ENCODE results near the gene CNTN2.

Gene CNTN2

GRCh38 chr1:205073511-205073910 is 30.5 kb downstream of the CNTN2 start:
- no peak overlapping the region for H2AFZ ChIP-seq (ENCODE audit: low read depth)
- no peaks in the 10 kb centered on the region for H4K20me1 ChIP-seq (ENCODE audit: insufficient read depth)
- no peak overlapping the region for H3K4me3 ChIP-seq (IDR thresholded peaks at IDR 0.05; ENCODE audit: insufficient read depth, low read depth, low read length)
- no peaks in the 10 kb centered on the region for H3K36me3 ChIP-seq (ENCODE audit: insufficient read depth)
- no peak for TF ChIP-seq CTCF (conservative IDR thresholded peaks at IDR 0.05; ENCODE audit: low read depth, low read length)
- H3K79me2 ChIP-seq (ENCODE audit: insufficient read depth, low read depth), result no peaks in the 10 kb centered on the region
- no peak overlapping the region for H3K27ac ChIP-seq
- no peak overlapping the region for H3K9ac ChIP-seq
- no peak overlapping the region for H3K4me2 ChIP-seq
- H3K27me3 ChIP-seq (ENCODE audit: insufficient read depth, low read depth), result no peaks in the 10 kb centered on the region; the same call in 1 of the 2 replicates
- no peaks in the 10 kb centered on the region for H3K4me1 ChIP-seq (ENCODE audit: low read depth, poor library complexity, severe bottlenecking)

GRCh38 chr1:205074084-205074483 is 31.1 kb downstream of the CNTN2 start:
- no peak overlapping the region for H3K9ac ChIP-seq
- H3K79me2 ChIP-seq (ENCODE audit: insufficient read depth, low read depth), result no peaks in the 10 kb centered on the region

GRCh38 chr1:205074513-205074912 is 31.5 kb downstream of the CNTN2 start:
- no peaks in the 10 kb centered on the region for H3K4me1 ChIP-seq (ENCODE audit: low read depth, poor library complexity, severe bottlenecking)
- H3K27me3 ChIP-seq (ENCODE audit: insufficient read depth, low read depth), result no peaks in the 10 kb centered on the region; the same call in 1 of the 2 replicates
- H3K27ac ChIP-seq, result no peak overlapping the region
- H3K36me3 ChIP-seq (ENCODE audit: insufficient read depth), result no peaks in the 10 kb centered on the region
- no peak overlapping the region for H2AFZ ChIP-seq (ENCODE audit: low read depth)
- H3K79me2 ChIP-seq (ENCODE audit: insufficient read depth, low read depth), result no peaks in the 10 kb centered on the region
- no peak for TF ChIP-seq CTCF (conservative IDR thresholded peaks at IDR 0.05; ENCODE audit: low read depth, low read length)
- no peak overlapping the region for H3K9ac ChIP-seq
- no peak overlapping the region for H3K4me3 ChIP-seq (IDR thresholded peaks at IDR 0.05; ENCODE audit: insufficient read depth, low read depth, low read length)
- no peak overlapping the region for H3K4me2 ChIP-seq
- H4K20me1 ChIP-seq (ENCODE audit: insufficient read depth), result no peaks in the 10 kb centered on the region

More at GRCh38 chr1:205074084-205074483, 31.1 kb downstream of the CNTN2 start:
- TF ChIP-seq CTCF (conservative IDR thresholded peaks at IDR 0.05; ENCODE audit: low read depth, low read length), result no peak
- Histone ChIP-seq H3K4me1 (ENCODE audit: low read depth, poor library complexity, severe bottlenecking) (no peaks in the 10 kb centered on the region), H3K27me3 (ENCODE audit: insufficient read depth, low read depth) (no peaks in the 10 kb centered on the region; the same call in 1 of the 2 replicates), H3K4me2 (no peak overlapping the region), H3K4me3 (IDR thresholded peaks at IDR 0.05; ENCODE audit: insufficient read depth, low read depth, low read length) (no peak overlapping the region), H3K27ac (no peak overlapping the region), H2AFZ (ENCODE audit: low read depth) (no peak overlapping the region), H3K36me3 (ENCODE audit: insufficient read depth) (no peaks in the 10 kb centered on the region), H4K20me1 (ENCODE audit: insufficient read depth) (no peaks in the 10 kb centered on the region)

GRCh38 chr1:205075642-205076155 is 32.7 kb downstream of the CNTN2 start:
- Histone ChIP-seq H4K20me1 (ENCODE audit: insufficient read depth) (no peaks in the 10 kb centered on the region), H3K4me3 (IDR thresholded peaks at IDR 0.05; ENCODE audit: insufficient read depth, low read depth, low read length) (no peak overlapping the region), H3K27ac (no peak overlapping the region), H3K27me3 (ENCODE audit: insufficient read depth, low read depth) (no peaks in the 10 kb centered on the region; the same call in 1 of the 2 replicates), H3K79me2 (ENCODE audit: insufficient read depth, low read depth) (no peaks in the 10 kb centered on the region), H3K4me1 (ENCODE audit: low read depth, poor library complexity, severe bottlenecking) (no peaks in the 10 kb centered on the region), H3K4me2 (no peak overlapping the region), H2AFZ (ENCODE audit: low read depth) (no peak overlapping the region), H3K36me3 (ENCODE audit: insufficient read depth) (no peaks in the 10 kb centered on the region), H3K9ac (no peak overlapping the region)
- no peak for TF ChIP-seq CTCF (conservative IDR thresholded peaks at IDR 0.05; ENCODE audit: low read depth, low read length)
